ENCODE measurements around the gene ANTXRL.
A peak's percentile ranks its signal among the peaks of the same experiment; 100 is the strongest.
"Not testable (repeated sequence)": the region's sequence is repeated elsewhere in the genome, so short reads cannot be mapped to it uniquely, and the experiment has no call there.

ANTXRL gene

GRCh38 chr10:46249617-46250344 is 37.0 kb upstream of the ANTXRL start:
- not testable (repeated sequence) for ATAC-seq (replicated peaks; ENCODE audit: extremely low read depth, poor library complexity, severe bottlenecking)

GRCh38 chr10:46250481-46250880 is 36.3 kb upstream of the ANTXRL start:
- H3K27me3 Mint-ChIP-seq, result no peaks in the 10 kb centered on the region

More at GRCh38 chr10:46249617-46250344, 37.0 kb upstream of the ANTXRL start:
- not testable (repeated sequence) for H3K9me3 Mint-ChIP-seq; H3K27me3 Mint-ChIP-seq; H3K4me3 Mint-ChIP-seq; H3K27ac Mint-ChIP-seq (ENCODE audit: low read depth); H3K4me1 Mint-ChIP-seq
- peak in 1 of 2 donors; percentile 7 for DNase-seq (ENCODE audit: low spot score in 2 of 2)
- peaks cover 13% of the 10 kb centered on the region for H3K36me3 Mint-ChIP-seq (ENCODE audit: insufficient read depth)

DNA sequence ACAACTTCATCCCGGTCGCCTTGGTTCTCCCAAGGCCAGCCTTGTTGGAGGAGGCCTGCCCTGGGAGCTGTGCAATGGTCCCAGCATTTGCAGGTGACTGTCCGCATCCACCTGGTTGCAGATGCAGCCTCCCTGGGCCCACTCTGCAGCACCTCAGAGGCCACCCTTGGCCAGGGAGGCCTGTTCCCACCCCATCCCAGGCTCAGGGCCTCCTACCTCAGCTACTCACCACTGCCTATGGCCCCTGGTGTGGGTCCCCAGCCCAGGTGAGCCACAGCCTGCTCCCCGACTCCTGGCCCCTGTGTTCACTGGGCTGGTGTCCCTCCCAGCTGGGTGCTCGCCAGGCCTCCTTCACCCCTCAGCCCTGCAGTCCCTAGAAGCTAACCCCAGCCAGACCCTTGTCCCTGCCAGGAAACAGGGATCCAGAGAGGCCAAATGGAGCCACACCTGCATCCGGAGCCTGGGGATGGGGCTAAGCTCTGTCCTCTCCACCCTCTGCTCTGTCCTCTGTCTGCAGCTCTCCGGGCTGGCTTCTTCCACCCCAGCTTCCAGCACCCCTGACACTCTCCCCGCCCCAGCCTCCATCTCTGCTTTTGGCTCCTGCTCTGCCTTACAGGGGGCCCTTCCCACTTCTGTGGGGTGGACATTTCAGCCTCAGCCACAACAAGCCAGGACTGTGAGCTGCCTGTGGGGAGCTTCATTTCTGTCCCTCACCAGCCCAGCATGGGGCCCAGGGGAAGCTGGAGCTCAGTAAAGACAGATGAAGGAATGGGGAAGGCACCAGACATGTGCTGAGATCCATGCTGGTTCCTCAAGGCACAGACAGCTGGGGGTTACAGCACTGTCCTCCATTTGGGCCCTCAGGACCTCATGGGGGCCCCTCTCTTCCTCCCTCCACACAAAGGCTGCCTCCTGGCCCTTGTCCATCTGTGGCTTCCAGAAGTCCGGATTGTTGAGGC is 35.6 kb upstream of the ANTXRL start:
- ATAC-seq (replicated peaks; ENCODE audit: extremely low read depth, poor library complexity, severe bottlenecking) (no peak), DNase-seq (ENCODE audit: low spot score in 2 of 2) (peak in 1 of 2 donors; percentile 8)
- Mint-ChIP-seq H3K4me3 (no peak overlapping the region), H3K4me1 (peaks cover 14% of the 10 kb centered on the region), H3K27ac (ENCODE audit: low read depth) (no peak overlapping the region), H3K9me3 (no peaks in the 10 kb centered on the region), H3K27me3 (no peaks in the 10 kb centered on the region), H3K36me3 (ENCODE audit: insufficient read depth) (peaks cover 20% of the 10 kb centered on the region)

More at GRCh38 chr10:46250481-46250880, 36.3 kb upstream of the ANTXRL start:
- Mint-ChIP-seq H3K27ac (ENCODE audit: low read depth) (no peak overlapping the region), H3K9me3 (no peaks in the 10 kb centered on the region), H3K4me1 (peaks cover 14% of the 10 kb centered on the region), H3K4me3 (no peak overlapping the region), H3K36me3 (ENCODE audit: insufficient read depth) (peaks cover 20% of the 10 kb centered on the region)
- DNase-seq (ENCODE audit: low spot score in 2 of 2) (no peak), ATAC-seq (replicated peaks; ENCODE audit: extremely low read depth, poor library complexity, severe bottlenecking) (no peak)

GRCh38 chr10:46251857-46252847 is 34.6 kb upstream of the ANTXRL start:
- Mint-ChIP-seq H3K4me3 (no peak overlapping the region), H3K27ac (ENCODE audit: low read depth) (no peak overlapping the region), H3K36me3 (ENCODE audit: insufficient read depth) (peaks cover 22% of the 10 kb centered on the region), H3K27me3 (no peaks in the 10 kb centered on the region), H3K9me3 (no peaks in the 10 kb centered on the region), H3K4me1 (peaks cover 14% of the 10 kb centered on the region)
- ATAC-seq (replicated peaks; ENCODE audit: extremely low read depth, poor library complexity, severe bottlenecking), result no peak
- peak in 1 of 2 donors; percentile 9 for DNase-seq (ENCODE audit: low spot score in 2 of 2)

DNA sequence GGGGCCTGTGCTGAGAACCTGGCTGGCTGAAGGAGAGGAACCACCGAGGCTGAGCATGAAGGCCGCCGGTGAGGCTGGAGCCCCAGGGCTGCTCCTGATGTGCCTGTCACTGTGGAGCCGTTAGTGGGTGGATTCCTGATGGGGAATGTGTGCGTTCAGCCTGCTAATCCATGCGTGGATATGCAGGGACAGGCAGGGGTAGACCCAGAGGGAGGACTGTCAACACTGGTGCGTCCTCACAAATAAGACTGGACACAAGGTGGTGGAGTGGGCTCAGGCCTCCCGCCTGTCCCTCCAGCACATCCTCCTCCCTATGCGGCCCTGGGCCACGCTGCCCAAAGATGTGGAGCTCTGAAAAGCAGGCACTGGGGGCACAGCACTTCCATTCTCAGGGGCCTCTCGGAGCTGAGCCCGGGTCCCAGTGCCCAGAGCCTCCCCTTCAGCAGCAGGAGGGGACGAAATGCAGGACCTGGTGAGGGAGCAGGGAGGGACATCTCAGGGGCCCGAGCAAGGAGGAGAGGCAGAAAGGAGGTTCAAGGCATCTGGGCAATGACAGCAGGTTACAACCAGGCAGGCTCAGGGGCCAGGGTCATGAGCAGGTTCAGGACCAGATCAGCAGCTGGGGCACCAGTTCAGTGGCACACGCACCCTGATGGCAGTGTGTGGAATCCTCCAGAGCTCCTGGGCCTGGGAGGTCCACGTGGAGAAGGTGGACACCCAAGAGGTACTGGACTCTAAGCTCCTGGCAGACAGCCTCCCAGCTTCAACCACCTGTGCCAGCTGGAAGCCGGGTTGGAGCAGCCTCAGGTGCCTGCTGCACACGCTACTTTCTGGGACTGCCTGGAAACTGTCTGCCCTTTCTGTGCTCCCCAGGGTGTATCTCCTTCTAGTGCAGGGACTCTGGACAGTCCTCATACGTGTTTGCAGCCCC is 33.5 kb upstream of the ANTXRL start:
- Mint-ChIP-seq H3K4me3 (no peak overlapping the region), H3K4me1 (peaks cover 14% of the 10 kb centered on the region), H3K27ac (ENCODE audit: low read depth) (no peak overlapping the region), H3K27me3 (no peaks in the 10 kb centered on the region), H3K36me3 (ENCODE audit: insufficient read depth) (peaks cover 22% of the 10 kb centered on the region), H3K9me3 (no peaks in the 10 kb centered on the region)
- DNase-seq (ENCODE audit: low spot score in 2 of 2) (peak in 1 of 2 donors; percentile 3), ATAC-seq (replicated peaks; ENCODE audit: extremely low read depth, poor library complexity, severe bottlenecking) (no peak)

DNA sequence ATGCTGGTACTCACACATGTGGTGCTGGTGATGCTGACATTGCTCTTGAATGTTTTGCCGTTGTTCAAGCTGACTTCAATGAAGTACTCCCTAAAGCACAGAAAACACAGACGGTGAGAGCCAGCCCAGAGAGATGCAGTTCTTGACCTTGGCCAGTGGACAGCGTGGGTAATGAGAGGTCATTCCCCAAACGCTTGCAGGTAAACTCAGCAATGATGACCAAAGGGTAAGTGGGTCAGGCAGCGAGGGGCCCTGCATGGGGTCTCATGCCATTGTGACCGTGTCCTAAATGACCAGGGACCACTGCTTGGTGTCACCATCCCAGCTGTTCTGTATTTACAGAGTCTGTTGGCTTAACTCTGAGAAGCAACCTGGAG is 32.8 kb upstream of the ANTXRL start:
- DNase-seq (ENCODE audit: low spot score in 2 of 2), result no peak
- no peak for ATAC-seq (replicated peaks; ENCODE audit: extremely low read depth, poor library complexity, severe bottlenecking)
- H3K27ac Mint-ChIP-seq (ENCODE audit: low read depth), result no peak overlapping the region
- no peak overlapping the region for H3K4me3 Mint-ChIP-seq
- H3K9me3 Mint-ChIP-seq, result no peaks in the 10 kb centered on the region
- H3K4me1 Mint-ChIP-seq, result peaks cover 20% of the 10 kb centered on the region
- peaks cover 25% of the 10 kb centered on the region for H3K36me3 Mint-ChIP-seq (ENCODE audit: insufficient read depth)
- H3K27me3 Mint-ChIP-seq, result no peaks in the 10 kb centered on the region

- peak overlapping the region; percentile 89 for H3K27ac Mint-ChIP-seq (ENCODE audit: low read depth)
- H3K36me3 Mint-ChIP-seq (ENCODE audit: insufficient read depth), result peaks cover 25% of the 10 kb centered on the region
- DNase-seq (ENCODE audit: low spot score in 2 of 2) (peak in 1 of 2 donors; percentile 6), ATAC-seq (replicated peaks; ENCODE audit: extremely low read depth, poor library complexity, severe bottlenecking) (no peak)
- peaks cover 20% of the 10 kb centered on the region for H3K4me1 Mint-ChIP-seq
- H3K9me3 Mint-ChIP-seq, result no peaks in the 10 kb centered on the region
- no peak overlapping the region for H3K4me3 Mint-ChIP-seq
- no peaks in the 10 kb centered on the region for H3K27me3 Mint-ChIP-seq
Measured at GRCh38 chr10:46254467-46254866, 32.3 kb upstream of the ANTXRL start.

GRCh38 chr10:46255210-46255609 is 31.6 kb upstream of the ANTXRL start:
- not testable (repeated sequence) for ATAC-seq (replicated peaks; ENCODE audit: extremely low read depth, poor library complexity, severe bottlenecking); DNase-seq (ENCODE audit: low spot score in 2 of 2); H3K27me3 Mint-ChIP-seq; H3K4me3 Mint-ChIP-seq; H3K9me3 Mint-ChIP-seq
- Mint-ChIP-seq H3K27ac (ENCODE audit: low read depth) (peak overlapping the region; percentile 89), H3K36me3 (ENCODE audit: insufficient read depth) (peaks cover 25% of the 10 kb centered on the region), H3K4me1 (peaks cover 20% of the 10 kb centered on the region)

GRCh38 chr10:46255801-46256747 is 30.7 kb upstream of the ANTXRL start:
- peak overlapping the region; percentile 89 for H3K27ac Mint-ChIP-seq (ENCODE audit: low read depth)
- ATAC-seq (replicated peaks; ENCODE audit: extremely low read depth, poor library complexity, severe bottlenecking), result no peak
- H3K27me3 Mint-ChIP-seq, result no peaks in the 10 kb centered on the region
- peaks cover 31% of the 10 kb centered on the region for H3K36me3 Mint-ChIP-seq (ENCODE audit: insufficient read depth)
- no peak overlapping the region for H3K4me3 Mint-ChIP-seq
- peak in 1 of 2 donors; percentile 20 for DNase-seq (ENCODE audit: low spot score in 2 of 2)
- peaks cover 26% of the 10 kb centered on the region for H3K4me1 Mint-ChIP-seq
- no peaks in the 10 kb centered on the region for H3K9me3 Mint-ChIP-seq

- peaks cover 36% of the 10 kb centered on the region for H3K4me1 Mint-ChIP-seq
Measured at GRCh38 chr10:46257099-46257498, 29.7 kb upstream of the ANTXRL start.

More at GRCh38 chr10:46257099-46257498, 29.7 kb upstream of the ANTXRL start:
- Mint-ChIP-seq H3K4me3 (no peak overlapping the region), H3K36me3 (ENCODE audit: insufficient read depth) (peaks cover 28% of the 10 kb centered on the region), H3K27me3 (no peaks in the 10 kb centered on the region), H3K27ac (ENCODE audit: low read depth) (no peak overlapping the region), H3K9me3 (no peaks in the 10 kb centered on the region)
- no peak for ATAC-seq (replicated peaks; ENCODE audit: extremely low read depth, poor library complexity, severe bottlenecking)
- DNase-seq (ENCODE audit: low spot score in 2 of 2), result no peak

Measured in central memory CD8-positive, alpha-beta T cell (primary cell).